GM18873 (cell line): Measurements from ENCODE around the gene ZCCHC9.
"Not testable (repeated sequence)": the region's sequence is repeated elsewhere in the genome, so short reads cannot be mapped to it uniquely, and the experiment has no call there.

ENCODE experiments used
- ATAC-seq: cut with Tn5 transposase; IDR thresholded peaks from one replicate; pipeline ENCODE4 v1.9.1; 2021; ENCODE audit warnings: mild to moderate bottlenecking, moderate library complexity, moderate number of reproducible peaks; ENCODE audit not compliant: unreplicated experiment, low FRiP score

Gene ZCCHC9

GRCh38 chr5:81303563-81303962, 2.2 kb downstream of the ZCCHC9 start:
- ATAC-seq: no peak

GRCh38 chr5:81305785-81306184, 4.4 kb downstream of the ZCCHC9 start:
- no peak for ATAC-seq

GRCh38 chr5:81308836-81309235, 7.4 kb downstream of the ZCCHC9 start:
- ATAC-seq: no peak

- ATAC-seq: no peak
Measured at GRCh38 chr5:81310402-81311063, 9.1 kb downstream of the ZCCHC9 start.

- no peak for ATAC-seq
Measured at GRCh38 chr5:81313278-81313677, 11.9 kb downstream of the ZCCHC9 start.

- ATAC-seq: no peak
Measured at GRCh38 chr5:81313686-81314085, 12.3 kb downstream of the ZCCHC9 start.

GRCh38 chr5:81314581-81314980, 13.2 kb downstream of the ZCCHC9 start:
- ATAC-seq: no peak

GRCh38 chr5:81315336-81315735, 13.9 kb downstream of the ZCCHC9 start:
- no peak for ATAC-seq

GRCh38 chr5:81315830-81316229, 14.4 kb downstream of the ZCCHC9 start:
- no peak for ATAC-seq

- ATAC-seq: no peak
Measured at GRCh38 chr5:81316571-81316970, 15.2 kb downstream of the ZCCHC9 start.

- no peak for ATAC-seq
Measured at GRCh38 chr5:81317536-81317935, 16.1 kb downstream of the ZCCHC9 start.

GRCh38 chr5:81326554-81326953, 25.2 kb downstream of the ZCCHC9 start:
- no peak for ATAC-seq

GRCh38 chr5:81334304-81335061, 33.1 kb downstream of the ZCCHC9 start:
- ATAC-seq: no peak

GRCh38 chr5:81335946-81336345, 34.6 kb downstream of the ZCCHC9 start:
- no peak for ATAC-seq

GRCh38 chr5:81336556-81336955, 35.2 kb downstream of the ZCCHC9 start:
- ATAC-seq: no peak

- no peak for ATAC-seq
Measured at GRCh38 chr5:81337803-81338202, 36.4 kb downstream of the ZCCHC9 start.

- not testable (repeated sequence) for ATAC-seq
Measured at GRCh38 chr5:81338213-81338612, 36.8 kb downstream of the ZCCHC9 start.

- ATAC-seq: no peak
Measured at GRCh38 chr5:81344736-81345135, 43.3 kb downstream of the ZCCHC9 start.

- no peak for ATAC-seq
Measured at GRCh38 chr5:81345411-81346003, 44.1 kb downstream of the ZCCHC9 start.

- ATAC-seq: no peak
Measured at GRCh38 chr5:81349161-81349560, 47.8 kb downstream of the ZCCHC9 start.

GRCh38 chr5:81350507-81350906, 49.1 kb downstream of the ZCCHC9 start:
- no peak for ATAC-seq

GRCh38 chr5:81353189-81353588, 51.8 kb downstream of the ZCCHC9 start:
- ATAC-seq: no peak
